VCaP (cell line): Measurements from ENCODE around the gene RBFOX1.

Source experiments
- H3K27ac ChIP-seq: fragments of 450-650 bp; 2 replicates; pipeline ENCODE4 v1.5.1; 2017
- TF ChIP-seq, protein P1 (sequence below): fragments of 450-650 bp; conservative IDR thresholded peaks from 2 replicates; pipeline ENCODE4 v1.5.1; 2017; ENCODE audit warnings: mild to moderate bottlenecking, moderate library complexity

The RBFOX1 gene

DNA sequence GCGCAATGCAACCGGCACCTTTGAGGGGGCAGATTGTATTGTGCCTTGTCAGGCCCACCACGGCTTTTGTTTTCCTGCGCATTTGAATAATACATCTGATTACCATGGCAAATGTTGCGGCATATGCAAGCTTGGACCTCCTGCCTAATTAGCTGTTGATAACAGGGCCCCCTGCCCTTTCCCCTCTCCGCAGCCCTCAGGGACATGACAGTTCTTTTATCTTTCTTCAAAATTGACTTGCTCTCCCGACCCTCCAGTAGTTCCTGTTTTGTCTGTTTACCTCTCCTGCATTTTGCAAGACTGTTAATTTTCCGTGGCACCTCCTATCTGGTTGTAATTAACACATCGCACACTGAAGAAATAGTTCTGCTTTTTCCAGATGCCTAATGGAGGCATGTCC is 86.8 kb downstream of the RBFOX1 start:
- TF ChIP-seq, protein P1, sequence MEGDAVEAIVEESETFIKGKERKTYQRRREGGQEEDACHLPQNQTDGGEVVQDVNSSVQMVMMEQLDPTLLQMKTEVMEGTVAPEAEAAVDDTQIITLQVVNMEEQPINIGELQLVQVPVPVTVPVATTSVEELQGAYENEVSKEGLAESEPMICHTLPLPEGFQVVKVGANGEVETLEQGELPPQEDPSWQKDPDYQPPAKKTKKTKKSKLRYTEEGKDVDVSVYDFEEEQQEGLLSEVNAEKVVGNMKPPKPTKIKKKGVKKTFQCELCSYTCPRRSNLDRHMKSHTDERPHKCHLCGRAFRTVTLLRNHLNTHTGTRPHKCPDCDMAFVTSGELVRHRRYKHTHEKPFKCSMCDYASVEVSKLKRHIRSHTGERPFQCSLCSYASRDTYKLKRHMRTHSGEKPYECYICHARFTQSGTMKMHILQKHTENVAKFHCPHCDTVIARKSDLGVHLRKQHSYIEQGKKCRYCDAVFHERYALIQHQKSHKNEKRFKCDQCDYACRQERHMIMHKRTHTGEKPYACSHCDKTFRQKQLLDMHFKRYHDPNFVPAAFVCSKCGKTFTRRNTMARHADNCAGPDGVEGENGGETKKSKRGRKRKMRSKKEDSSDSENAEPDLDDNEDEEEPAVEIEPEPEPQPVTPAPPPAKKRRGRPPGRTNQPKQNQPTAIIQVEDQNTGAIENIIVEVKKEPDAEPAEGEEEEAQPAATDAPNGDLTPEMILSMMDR = no peak
- no peak overlapping the region for H3K27ac ChIP-seq

DNA sequence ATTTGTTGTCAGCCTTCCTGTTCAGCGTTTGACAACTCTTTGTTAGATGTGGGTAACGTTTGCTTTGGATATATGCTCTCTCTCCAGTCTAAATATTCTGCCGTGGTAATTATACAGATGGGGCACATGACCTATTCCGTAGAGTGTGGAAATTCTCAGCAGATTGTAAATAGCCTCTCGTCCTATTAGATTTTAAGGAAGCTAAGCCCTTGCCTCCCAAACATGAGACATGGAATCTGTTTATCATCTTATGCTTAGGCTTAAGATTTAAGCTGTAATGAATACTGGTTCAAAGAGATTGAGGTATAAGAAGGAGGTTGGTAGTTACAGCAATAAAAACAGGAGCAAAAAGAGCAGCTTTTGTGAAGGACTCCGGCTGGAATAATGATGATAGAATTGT is 87.4 kb downstream of the RBFOX1 start:
- no peak overlapping the region for H3K27ac ChIP-seq
- TF ChIP-seq, protein P1 = no peak

DNA sequence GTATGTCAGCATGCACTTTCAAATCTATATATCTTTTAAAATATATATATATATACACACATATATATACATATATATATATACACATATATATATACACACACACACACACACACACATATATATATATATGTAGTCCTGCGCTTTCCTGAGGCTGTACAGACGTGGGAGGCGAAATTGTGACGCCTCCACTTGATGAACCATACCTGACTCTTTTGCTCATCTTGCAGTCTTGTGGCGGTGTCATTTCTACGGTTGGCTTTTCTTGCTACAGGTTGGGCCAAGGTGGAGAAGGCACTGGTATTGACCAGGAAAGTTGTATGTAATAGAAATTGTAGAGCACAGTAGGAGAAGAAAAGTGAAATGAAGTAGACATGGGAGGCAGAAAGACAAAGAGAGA is 88.2 kb downstream of the RBFOX1 start:
- TF ChIP-seq, protein P1 = no peak
- no peak overlapping the region for H3K27ac ChIP-seq

DNA sequence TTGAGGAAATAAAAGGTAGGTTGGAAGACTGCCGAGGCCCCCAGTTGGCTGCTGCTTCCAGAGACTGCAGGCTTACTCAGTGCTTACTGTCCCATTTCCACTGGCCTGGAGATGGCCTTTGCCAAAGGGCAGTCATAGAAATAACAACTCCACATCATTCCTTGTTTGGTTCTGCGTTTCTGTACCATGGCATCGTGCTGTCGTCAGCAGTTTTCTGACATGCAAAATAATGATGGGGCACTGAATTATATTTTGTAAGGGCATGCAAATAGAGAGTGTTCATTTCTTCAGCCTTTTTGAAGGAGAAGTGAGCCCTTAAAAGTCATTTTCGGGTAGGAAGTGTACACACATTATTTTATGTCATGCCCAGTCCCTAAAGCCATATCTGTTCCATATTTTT is 88.9 kb downstream of the RBFOX1 start:
- H3K27ac ChIP-seq = no peak overlapping the region
- TF ChIP-seq, protein P1 = no peak

DNA sequence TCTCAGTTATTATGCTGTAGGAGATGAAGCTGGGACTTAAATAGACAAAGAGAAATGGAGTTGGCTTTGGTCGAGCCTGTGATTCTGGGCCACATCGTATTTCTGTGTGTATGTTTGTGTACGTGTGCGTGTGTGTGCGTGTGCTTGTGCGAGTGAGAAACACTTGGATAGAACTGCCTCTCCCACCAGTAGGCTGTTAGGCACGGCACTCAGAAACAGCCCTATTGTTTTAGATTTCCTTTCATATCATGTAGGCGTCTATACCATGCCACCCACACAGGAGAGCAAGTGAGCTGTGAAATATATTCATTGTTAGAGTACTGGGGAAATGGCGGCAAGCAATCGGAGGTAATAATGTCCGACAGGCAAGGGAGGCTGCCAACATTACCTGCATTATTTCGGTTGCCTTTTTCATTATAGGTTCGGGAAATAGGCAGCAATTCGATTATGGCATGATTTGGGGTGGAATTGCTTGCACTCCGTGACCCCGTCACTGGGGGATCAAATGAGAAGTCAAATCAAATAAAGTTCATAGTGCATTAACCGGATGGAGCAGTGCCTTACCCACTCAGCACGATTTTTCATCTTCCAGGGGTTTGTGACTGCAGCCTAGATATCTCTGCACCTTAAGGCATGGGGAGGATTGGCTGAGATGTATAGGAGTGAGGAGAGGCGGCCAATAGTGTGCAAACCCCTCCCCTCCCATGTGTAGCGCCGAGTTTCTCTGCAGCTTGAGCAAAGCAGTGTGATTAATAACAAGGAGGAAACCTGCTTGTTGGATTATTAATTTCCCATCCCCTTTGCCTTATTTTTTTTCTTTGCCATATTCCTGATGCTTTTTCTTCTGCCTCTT is 89.6 kb downstream of the RBFOX1 start:
- H3K27ac ChIP-seq = no peak overlapping the region
- TF ChIP-seq, protein P1 = no peak

DNA sequence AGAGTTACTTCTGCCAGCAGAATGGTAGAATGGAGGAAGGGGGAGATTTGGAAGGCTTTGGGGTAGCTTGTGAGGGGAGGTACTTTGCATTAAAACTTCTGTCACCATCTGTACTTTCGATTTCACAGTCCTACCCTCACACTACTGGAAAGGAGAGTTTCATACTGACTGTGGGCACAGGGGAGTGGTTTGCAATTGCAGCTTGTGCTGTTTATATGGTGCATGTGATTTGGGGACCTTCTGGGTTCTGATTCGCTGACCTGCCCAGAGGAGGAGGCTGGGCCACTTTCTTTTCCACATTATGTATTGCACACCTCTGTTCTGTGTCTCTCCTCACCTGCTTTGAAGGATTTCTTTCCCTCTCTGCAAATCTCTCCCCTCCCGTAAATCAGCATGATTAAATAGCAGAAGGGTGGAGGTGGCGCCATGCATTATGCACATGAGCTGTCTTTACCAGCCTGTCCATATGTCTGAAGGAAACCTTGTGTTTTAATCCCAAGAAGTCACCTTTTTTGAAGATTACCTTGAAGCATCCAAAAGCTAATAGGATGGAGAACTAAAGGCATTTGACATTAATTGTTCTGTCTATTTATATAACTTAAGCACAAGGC is 90.9 kb downstream of the RBFOX1 start:
- H3K27ac ChIP-seq = no peak overlapping the region
- TF ChIP-seq, protein P1 = no peak

DNA sequence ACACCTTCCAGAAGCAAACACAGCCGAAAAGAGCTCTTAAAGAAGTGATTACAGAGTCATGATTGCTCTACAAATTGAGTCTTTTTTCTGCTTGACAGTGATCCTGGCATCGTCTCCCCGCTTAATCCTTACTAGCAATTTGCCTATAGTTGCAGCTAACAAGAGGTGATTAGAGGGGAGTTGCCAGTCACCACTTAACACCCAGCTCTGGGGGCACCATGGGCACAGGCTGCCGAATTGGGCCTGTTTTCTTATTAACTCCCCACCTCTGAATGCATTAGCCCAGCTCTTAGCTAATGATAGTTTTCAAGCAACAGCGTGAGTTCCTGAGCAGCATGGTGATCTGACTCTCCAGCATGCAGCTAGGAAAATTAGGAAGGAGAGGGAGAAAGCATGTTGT is 93.5 kb downstream of the RBFOX1 start:
- no peak overlapping the region for H3K27ac ChIP-seq
- TF ChIP-seq, protein P1 = no peak
